Measurements from ENCODE around the gene ABLIM2.

DNA sequence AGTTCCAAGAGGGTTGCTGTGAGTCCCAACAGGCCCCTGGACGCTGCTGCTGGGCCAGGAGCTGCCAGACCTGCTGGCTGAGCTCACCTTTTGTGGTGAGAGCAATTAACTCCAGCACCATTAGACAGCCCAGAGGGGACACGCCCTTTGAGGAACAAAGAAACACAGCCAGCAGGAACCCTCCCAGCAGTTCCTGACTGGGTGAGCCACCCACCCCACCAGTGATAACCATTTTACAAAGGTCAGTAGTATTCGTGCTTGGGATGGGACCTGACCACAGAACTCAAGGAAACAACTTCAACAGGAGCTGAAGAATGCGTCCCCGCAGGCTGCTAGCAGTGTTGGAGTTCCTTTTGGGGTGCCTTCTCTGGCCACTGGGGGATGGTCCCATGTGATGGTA, 180.1 kb downstream of the ABLIM2 start:
- TF ChIP-seq ZFP3 (CRISPR knock-in tag; IDR thresholded peaks at IDR 0.05) (no peak), ISL1 (CRISPR knock-in tag; IDR thresholded peaks at IDR 0.05) (no peak), BACH2 (CRISPR knock-in tag; IDR thresholded peaks at IDR 0.05; ENCODE audit: borderline replicate concordance) (no peak), PPARA (CRISPR knock-in tag; IDR thresholded peaks at IDR 0.05; ENCODE audit: borderline replicate concordance) (no peak), ZNF70 (CRISPR knock-in tag; IDR thresholded peaks at IDR 0.05) (no peak), GLIS3 (CRISPR knock-in tag; IDR thresholded peaks at IDR 0.05) (no peak), ZFP30 (CRISPR knock-in tag; IDR thresholded peaks at IDR 0.05) (no peak), RARB (CRISPR knock-in tag; IDR thresholded peaks at IDR 0.05) (no peak), ZNF565 (CRISPR knock-in tag; conservative IDR thresholded peaks at IDR 0.05; ENCODE audit: low read depth) (no peak), ZNF8 (CRISPR knock-in tag; IDR thresholded peaks at IDR 0.05) (no peak), CSDC2 (CRISPR knock-in tag; IDR thresholded peaks at IDR 0.05) (no peak), SNAI2 (CRISPR knock-in tag; IDR thresholded peaks at IDR 0.05) (no peak)
- TF ChIP-seq, protein P1, sequence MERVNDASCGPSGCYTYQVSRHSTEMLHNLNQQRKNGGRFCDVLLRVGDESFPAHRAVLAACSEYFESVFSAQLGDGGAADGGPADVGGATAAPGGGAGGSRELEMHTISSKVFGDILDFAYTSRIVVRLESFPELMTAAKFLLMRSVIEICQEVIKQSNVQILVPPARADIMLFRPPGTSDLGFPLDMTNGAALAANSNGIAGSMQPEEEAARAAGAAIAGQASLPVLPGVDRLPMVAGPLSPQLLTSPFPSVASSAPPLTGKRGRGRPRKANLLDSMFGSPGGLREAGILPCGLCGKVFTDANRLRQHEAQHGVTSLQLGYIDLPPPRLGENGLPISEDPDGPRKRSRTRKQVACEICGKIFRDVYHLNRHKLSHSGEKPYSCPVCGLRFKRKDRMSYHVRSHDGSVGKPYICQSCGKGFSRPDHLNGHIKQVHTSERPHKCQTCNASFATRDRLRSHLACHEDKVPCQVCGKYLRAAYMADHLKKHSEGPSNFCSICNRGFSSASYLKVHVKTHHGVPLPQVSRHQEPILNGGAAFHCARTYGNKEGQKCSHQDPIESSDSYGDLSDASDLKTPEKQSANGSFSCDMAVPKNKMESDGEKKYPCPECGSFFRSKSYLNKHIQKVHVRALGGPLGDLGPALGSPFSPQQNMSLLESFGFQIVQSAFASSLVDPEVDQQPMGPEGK (CRISPR knock-in tag; IDR thresholded peaks at IDR 0.05; ENCODE audit: borderline replicate concordance): no peak

All from SK-N-SH treated with all-trans-retinoic acid at 6 μM for 48 hours (cell line).